CD4-positive, alpha-beta T cell (primary cell): ENCODE measurements around the gene XPNPEP2. TPM values are rescaled to one million over a fixed set of nuclear protein-coding genes. Genes with fewer than 3 reads are reported as not detected.

Experiments used
- ATAC-seq: fragments of 200-7000 bp; cut with Tn5 transposase; one replicate; pipeline ENCODE4 v1.10.0; 2022; ENCODE audit warnings: mild to moderate bottlenecking; ENCODE audit not compliant: poor library complexity
- CTCF ChIA-PET: fragments of 350-600 bp; sonication (Branson Sonifier 250); formaldehyde crosslinking; loops from one replicate; lab custom pipeline; 2021; ENCODE audit warnings: antibody characterized with exemption, inconsistent platforms; lab: Charles Lee
- POLR2A ChIA-PET: fragments of 350-600 bp; sonication (Branson Sonifier 250); formaldehyde crosslinking; loops from one replicate; lab custom pipeline; 2021; ENCODE audit warnings: antibody characterized with exemption, inconsistent platforms; lab: Charles Lee
- DNase-seq, 14 experiments: peaks; one replicate each; pipeline ENCODE4 v3.0.0-alpha.2; 2013 to 2020; ENCODE audit warnings: mixed read lengths in 2 of 14
- H3K27ac ChIP-seq, 2 donors: one replicate each; pipeline versions ENCODE4 v1.5.1 to v1.7.0; 2013; ENCODE audit warnings: low read length in 2 of 2, low read depth in 1 of 2, mild to moderate bottlenecking in 1 of 2
- H3K27me3 ChIP-seq, 2 experiments: 1 replicate in 1 of 2; 2 replicates in 1 of 2; pipeline versions ENCODE4 v1.6.1 to v1.7.0; 2013; ENCODE audit warnings: low read length in 2 of 2, control low read depth in 1 of 2, mild to moderate bottlenecking in 1 of 2, moderate library complexity in 1 of 2; ENCODE audit not compliant: insufficient read depth in 2 of 2, control insufficient read depth in 1 of 2
- H3K36me3 ChIP-seq: one replicate; pipeline ENCODE4 v1.6.1; 2013; ENCODE audit warnings: low read length, control low read depth; ENCODE audit not compliant: insufficient read depth
- H3K4me1 ChIP-seq: one replicate; pipeline ENCODE4 v1.6.1; 2013; ENCODE audit warnings: low read length, control low read depth; ENCODE audit not compliant: insufficient read depth
- H3K4me3 ChIP-seq: one replicate; pipeline ENCODE4 v1.5.1; 2013; ENCODE audit warnings: mild to moderate bottlenecking, low read length, moderate library complexity
- H3K9me3 ChIP-seq, 2 experiments: 1 replicate in 1 of 2; 2 replicates in 1 of 2; pipeline versions ENCODE4 v1.6.1 to v1.7.0; 2013; ENCODE audit warnings: low read length in 2 of 2, mild to moderate bottlenecking in 2 of 2, control low read depth in 1 of 2, moderate library complexity in 1 of 2; ENCODE audit not compliant: control insufficient read depth in 1 of 2, insufficient read depth in 1 of 2
- H3K27ac Mint-ChIP-seq: one replicate; pipeline ENCODE4 v1.8.0; 2020; ENCODE audit warnings: mixed read lengths
- H3K27me3 Mint-ChIP-seq: one replicate; pipeline ENCODE4 v1.8.0; 2021; ENCODE audit warnings: mixed read lengths
- H3K36me3 Mint-ChIP-seq: one replicate; pipeline ENCODE4 v1.8.0; 2021; ENCODE audit warnings: low read depth, mixed read lengths
- H3K4me1 Mint-ChIP-seq: one replicate; pipeline ENCODE4 v1.8.0; 2021; ENCODE audit warnings: low read depth, mixed read lengths
- H3K4me3 Mint-ChIP-seq: one replicate; pipeline ENCODE4 v1.8.0; 2020; ENCODE audit warnings: mild to moderate bottlenecking, mixed read lengths
- H3K9me3 Mint-ChIP-seq: one replicate; pipeline ENCODE4 v1.8.0; 2020; ENCODE audit warnings: mixed read lengths
- intact Hi-C, 2 experiments: fragments of 100-400 bp; cut with DNase I in 1 of 2; cut with micrococcal nuclease in 1 of 2; formaldehyde crosslinking; loops; one replicate each; pipeline versions ENCODE4 v1.15.1 to v1.9.0; 2023 to 2025; cut with DNase I, micrococcal nuclease
- total RNA-seq, 174 experiments: library from RNA in 2 of 174; stranded (reverse) in 2 of 174; gene quantifications; one replicate each; pipeline ENCODE4 v1.2.3 and lab custom pipeline; 2021 to 2026
- TF ChIP-seq, protein P1 (sequence below): fragments of 200-600 bp; IDR thresholded peaks from one replicate; pipeline ENCODE4 v1.8.0; 2022; ENCODE audit warnings: antibody characterized with exemption, mild to moderate bottlenecking

The XPNPEP2 gene
- total RNA-seq, 2 experiments from 2014 or later, result 0.16 to 0.17 TPM

DNA sequence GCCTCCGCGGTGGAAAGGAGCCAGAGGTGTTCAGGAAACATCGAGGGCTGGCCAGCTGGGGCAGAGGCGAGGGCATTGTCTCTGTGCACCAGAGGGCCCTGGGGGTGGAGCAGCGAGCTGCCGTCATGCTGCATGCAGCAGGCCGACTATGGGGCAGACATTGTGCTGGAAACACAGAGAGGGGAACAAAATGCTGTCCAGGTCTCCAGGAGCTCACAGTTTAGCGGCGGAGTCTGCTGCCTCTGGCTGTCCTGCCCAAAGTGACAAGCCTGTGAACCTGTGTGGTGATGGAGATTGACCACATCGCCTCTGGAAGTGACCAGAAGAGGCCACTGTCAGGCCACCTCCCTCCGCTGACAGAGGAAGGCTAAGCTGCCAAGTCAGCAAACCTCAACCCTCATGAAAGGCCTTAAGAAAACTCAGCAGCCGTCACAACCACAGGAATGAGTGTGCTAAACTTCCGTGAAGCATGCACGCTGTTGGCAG is 20.8 kb downstream of the XPNPEP2 start:
- Histone ChIP-seq H3K27ac (peak overlapping the region; percentile 35 to 40), H3K9me3 (no peaks in the 10 kb centered on the region), H3K27me3 (no peaks in the 10 kb centered on the region), H3K4me1 (peaks cover 82% of the 10 kb centered on the region), H3K4me3 (peak overlapping the region; percentile 5), H3K36me3 (no peaks in the 10 kb centered on the region)
- ChIA-PET CTCF (interaction anchor here (0.9 to 2.2 kb wide), 13 partner anchors 8 to 63 kb away, joined by 3 to 11 read pairs (median 5); no protein-coding TSS in a partner anchor), POLR2A (interaction anchor here (0.8 to 3.5 kb wide), 8 partner anchors 8 to 27 kb away, joined by 3 to 56 read pairs (median 10); partner anchors contain the start of gene SASH3)
- DNase-seq, result peak in 12 of 14 experiments; percentile 28 to 85 (median 46)
- intact Hi-C loops, result loop anchor here (1.0 to 5.0 kb wide), 5 partner anchors 10 to 63 kb away; no protein-coding TSS in a partner anchor
- H3K27me3 Mint-ChIP-seq, result no peaks in the 10 kb centered on the region
- H3K36me3 Mint-ChIP-seq, result no peaks in the 10 kb centered on the region
- H3K9me3 Mint-ChIP-seq, result no peaks in the 10 kb centered on the region
- peaks cover 73% of the 10 kb centered on the region for H3K4me1 Mint-ChIP-seq
- peak; percentile 81 for ATAC-seq
- H3K4me3 Mint-ChIP-seq, result peak overlapping the region; percentile 72
- TF ChIP-seq, protein P1, sequence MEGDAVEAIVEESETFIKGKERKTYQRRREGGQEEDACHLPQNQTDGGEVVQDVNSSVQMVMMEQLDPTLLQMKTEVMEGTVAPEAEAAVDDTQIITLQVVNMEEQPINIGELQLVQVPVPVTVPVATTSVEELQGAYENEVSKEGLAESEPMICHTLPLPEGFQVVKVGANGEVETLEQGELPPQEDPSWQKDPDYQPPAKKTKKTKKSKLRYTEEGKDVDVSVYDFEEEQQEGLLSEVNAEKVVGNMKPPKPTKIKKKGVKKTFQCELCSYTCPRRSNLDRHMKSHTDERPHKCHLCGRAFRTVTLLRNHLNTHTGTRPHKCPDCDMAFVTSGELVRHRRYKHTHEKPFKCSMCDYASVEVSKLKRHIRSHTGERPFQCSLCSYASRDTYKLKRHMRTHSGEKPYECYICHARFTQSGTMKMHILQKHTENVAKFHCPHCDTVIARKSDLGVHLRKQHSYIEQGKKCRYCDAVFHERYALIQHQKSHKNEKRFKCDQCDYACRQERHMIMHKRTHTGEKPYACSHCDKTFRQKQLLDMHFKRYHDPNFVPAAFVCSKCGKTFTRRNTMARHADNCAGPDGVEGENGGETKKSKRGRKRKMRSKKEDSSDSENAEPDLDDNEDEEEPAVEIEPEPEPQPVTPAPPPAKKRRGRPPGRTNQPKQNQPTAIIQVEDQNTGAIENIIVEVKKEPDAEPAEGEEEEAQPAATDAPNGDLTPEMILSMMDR, result no peak
- peak overlapping the region; percentile 85 for H3K27ac Mint-ChIP-seq

DNA sequence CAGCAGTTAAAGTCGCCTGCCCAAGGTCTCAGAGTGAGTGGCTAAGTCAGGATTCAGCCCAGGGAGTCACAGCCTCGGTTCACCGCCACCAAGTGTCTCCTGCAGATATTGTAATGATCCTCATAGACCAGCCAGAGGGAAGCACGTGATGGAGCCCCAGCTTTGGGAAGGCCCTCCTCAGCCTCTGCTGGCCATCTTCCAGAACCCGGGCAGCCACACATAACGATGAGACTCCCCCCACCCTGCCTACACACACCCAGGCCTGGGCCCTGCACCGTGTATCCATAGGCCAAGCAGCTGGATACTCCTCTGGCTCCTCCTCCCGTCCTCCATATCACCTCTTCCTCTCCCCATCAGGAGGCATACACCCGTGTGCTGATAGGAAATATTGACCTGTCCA is 21.4 kb downstream of the XPNPEP2 start:
- CTCF ChIA-PET, result interaction anchor here (1.0 to 2.2 kb wide), 12 partner anchors 8 to 63 kb away, joined by 3 to 11 read pairs (median 6); no protein-coding TSS in a partner anchor
- POLR2A ChIA-PET, result interaction anchor here (0.9 to 3.5 kb wide), 7 partner anchors 9 to 26 kb away, joined by 3 to 56 read pairs (median 15); partner anchors contain the start of gene SASH3
- DNase-seq, result no peak
- peak overlapping the region; percentile 85 for H3K27ac Mint-ChIP-seq
- Histone ChIP-seq H3K27me3 (no peaks in the 10 kb centered on the region), H3K4me1 (peaks cover 76% of the 10 kb centered on the region), H3K36me3 (no peaks in the 10 kb centered on the region), H3K9me3 (no peaks in the 10 kb centered on the region), H3K27ac (peak overlapping the region; percentile 29 to 35), H3K4me3 (no peak overlapping the region)
- peak overlapping the region; percentile 72 for H3K4me3 Mint-ChIP-seq
- intact Hi-C loops, result loop anchor here (1.0 to 2.0 kb wide), 2 partner anchors 9 to 17 kb away; no protein-coding TSS in a partner anchor
- TF ChIP-seq, protein P1, result no peak
- no peaks in the 10 kb centered on the region for H3K27me3 Mint-ChIP-seq
- H3K9me3 Mint-ChIP-seq, result no peaks in the 10 kb centered on the region
- no peaks in the 10 kb centered on the region for H3K36me3 Mint-ChIP-seq
- no peak for ATAC-seq
- H3K4me1 Mint-ChIP-seq, result peaks cover 67% of the 10 kb centered on the region

DNA sequence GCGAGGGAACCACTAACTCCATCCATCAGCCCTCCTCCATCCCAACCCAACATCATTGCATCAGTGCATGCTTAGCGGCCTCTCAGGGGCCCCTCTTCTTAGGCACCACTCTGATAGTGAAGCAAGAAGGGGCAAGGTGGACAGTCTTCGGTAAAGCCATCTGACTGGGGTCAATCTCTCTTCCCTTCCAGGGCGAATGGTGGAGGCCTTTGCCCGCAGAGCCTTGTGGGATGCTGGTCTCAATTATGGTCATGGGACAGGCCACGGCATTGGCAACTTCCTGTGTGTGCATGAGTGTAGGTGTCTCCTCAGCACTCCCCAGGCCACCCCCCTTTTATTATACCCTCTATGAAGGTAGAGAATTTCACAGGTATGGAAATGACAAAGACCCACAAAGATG is 22.2 kb downstream of the XPNPEP2 start:
- peaks cover 68% of the 10 kb centered on the region for H3K4me1 ChIP-seq
- no peak overlapping the region for H3K4me3 ChIP-seq
- intact Hi-C loops, result loop anchor here (1.0 to 2.0 kb wide), 2 partner anchors 8 to 16 kb away; no protein-coding TSS in a partner anchor
- H3K27ac ChIP-seq, result no peak overlapping the region
- no peaks in the 10 kb centered on the region for H3K27me3 ChIP-seq
- Mint-ChIP-seq H3K27me3 (no peaks in the 10 kb centered on the region), H3K27ac (peak overlapping the region; percentile 85), H3K36me3 (no peaks in the 10 kb centered on the region), H3K9me3 (no peaks in the 10 kb centered on the region), H3K4me1 (peaks cover 61% of the 10 kb centered on the region), H3K4me3 (no peak overlapping the region)
- ChIA-PET POLR2A (interaction anchor here (2.6 to 3.5 kb wide), 3 partner anchors 8 to 19 kb away, joined by 10 to 34 read pairs (median 26); partner anchors contain the start of gene SASH3), CTCF (interaction anchor here (2.2 kb wide), 1 partner anchor 62 kb away, joined by 11 read pairs; no protein-coding TSS in a partner anchor)
- H3K36me3 ChIP-seq, result no peaks in the 10 kb centered on the region
- TF ChIP-seq, protein P1, result no peak
- no peak for DNase-seq
- no peaks in the 10 kb centered on the region for H3K9me3 ChIP-seq
- ATAC-seq, result no peak
